Transverse colon (tissue), 3 donors: ENCODE measurements around the gene DDX20.

ENCODE experiments used
- CTCF ChIP-seq, 5 experiments: fragments of 200-600 bp in 3 of 5; fragments of 450-650 bp in 2 of 5; sonication (generic) in 3 of 5; IDR thresholded peaks; 1 replicate in 2 of 5; 2 replicates in 3 of 5; pipeline ENCODE4 v1.5.1; 2016 to 2017; ENCODE audit warnings: antibody characterized with exemption in 5 of 5, inconsistent platforms in 3 of 5, mild to moderate bottlenecking in 2 of 5, moderate library complexity in 1 of 5
- POLR2A ChIP-seq: fragments of 450-650 bp; IDR thresholded peaks from one replicate; pipeline ENCODE4 v1.6.1; 2016; ENCODE audit warnings: antibody characterized with exemption, mild to moderate bottlenecking, moderate library complexity

- TF ChIP-seq POLR2A (no peak), CTCF (IDR thresholded peaks at IDR 0.05) (no peak)
These were observed 6.1 kb upstream of the DDX20 start for GRCh38 chr1:111749628-111750027.
